H1 (cell line): ENCODE data around the gene ALK. TPM values are rescaled to one million over a fixed set of nuclear protein-coding genes. Genes with fewer than 3 reads are reported as not detected.

Experiments used
- CTCF ChIA-PET: fragments of 300-600 bp; sonication (Branson Sonifier 250); formaldehyde crosslinking; loops from one replicate; lab custom pipeline; 2021; ENCODE audit not compliant: partially characterized antibody; lab: Charles Lee
- POLR2A ChIA-PET: fragments of 300-600 bp; sonication (Branson Sonifier 250); formaldehyde crosslinking; loops from one replicate; lab custom pipeline; 2021; ENCODE audit warnings: inconsistent platforms; ENCODE audit not compliant: partially characterized antibody; lab: Charles Lee
- DNase-seq, 2 experiments: peaks; one replicate each; pipeline versions ENCODE4 v3.0.0 to v3.0.0-alpha.2; 2010 to 2022; ENCODE audit warnings: low spot score in 2 of 2, low read depth in 1 of 2, mixed read lengths in 1 of 2
- FAIRE-seq: peaks from 2 replicates; lab custom pipeline; 2011; peaks lifted over from hg19 to GRCh38; lab: Jason Lieb, UNC
- H2AFZ ChIP-seq: 2 replicates; pipeline ENCODE4 v1.8.1; 2012; ENCODE audit warnings: low read length, inconsistent platforms
- H2AK5ac ChIP-seq: 2 replicates; pipeline ENCODE4 v1.6.1; 2013; ENCODE audit warnings: low read depth, low read length
- H2BK120ac ChIP-seq: replicated peaks from 2 replicates; pipeline ENCODE3; 2013; ENCODE audit warnings: low read depth, low read length, inconsistent platforms
- H2BK12ac ChIP-seq: 2 replicates; pipeline ENCODE4 v1.6.1; 2013; ENCODE audit warnings: low read depth, low read length
- H2BK15ac ChIP-seq: 2 replicates; pipeline ENCODE4 v1.6.1; 2013; ENCODE audit warnings: low read length
- H2BK20ac ChIP-seq: 2 replicates; pipeline ENCODE4 v1.6.1; 2013; ENCODE audit warnings: low read length
- H2BK5ac ChIP-seq: 2 replicates; pipeline ENCODE4 v1.6.1; 2013; ENCODE audit warnings: low read depth, low read length
- H3K14ac ChIP-seq: 2 replicates; pipeline ENCODE4 v1.6.1; 2013; ENCODE audit warnings: inconsistent platforms; ENCODE audit not compliant: insufficient read length
- H3K18ac ChIP-seq: 2 replicates; pipeline ENCODE4 v1.6.1; 2013; ENCODE audit warnings: low read length; ENCODE audit errors: extremely low read depth
- H3K23ac ChIP-seq: 2 replicates; pipeline ENCODE4 v1.6.1; 2013; ENCODE audit warnings: inconsistent platforms; ENCODE audit not compliant: insufficient read length
- H3K23me2 ChIP-seq: 2 replicates; pipeline ENCODE4 v1.6.1; 2013; ENCODE audit warnings: low read depth, low read length
- H3K27ac ChIP-seq: 2 replicates; pipeline ENCODE4 v1.6.1; 2011; ENCODE audit warnings: low read depth, low read length, inconsistent platforms
- H3K27me3 ChIP-seq, 4 experiments: replicated peaks in 1 of 4; 1 replicate in 1 of 4; 2 replicates in 3 of 4; pipeline versions ENCODE4 v1.6.1 to v1.8.1; 2011 to 2013; ENCODE audit warnings: low read length in 3 of 4, mild to moderate bottlenecking in 3 of 4, inconsistent platforms in 2 of 4, mixed read lengths in 2 of 4, moderate library complexity in 1 of 4; ENCODE audit not compliant: control insufficient read depth in 3 of 4, insufficient read depth in 3 of 4; ENCODE audit errors: extremely low read depth in 1 of 4
- H3K36me3 ChIP-seq, 4 experiments: 2 replicates each; pipeline versions ENCODE4 v1.6.1 to v1.8.1; 2011 to 2013; ENCODE audit warnings: mild to moderate bottlenecking in 4 of 4, low read length in 3 of 4, moderate library complexity in 2 of 4, control low read depth in 1 of 4, inconsistent platforms in 1 of 4; ENCODE audit not compliant: insufficient read depth in 4 of 4, control insufficient read depth in 2 of 4
- H3K4ac ChIP-seq: replicated peaks from 2 replicates; pipeline ENCODE3; 2013; ENCODE audit warnings: low read length, low read depth, mixed read lengths, inconsistent platforms; ENCODE audit not compliant: insufficient read length
- H3K4me1 ChIP-seq, 4 experiments: replicated peaks in 1 of 4; 1 replicate in 1 of 4; 2 replicates in 3 of 4; pipeline versions ENCODE4 v1.6.1 to v1.8.1; 2011 to 2013; ENCODE audit warnings: low read length in 3 of 4, inconsistent platforms in 2 of 4, mixed read lengths in 1 of 4; ENCODE audit not compliant: insufficient read depth in 4 of 4, control insufficient read depth in 3 of 4
- H3K4me2 ChIP-seq, 2 experiments: 2 replicates each; pipeline versions ENCODE4 v1.6.1 to v1.8.1; 2011 to 2013; ENCODE audit warnings: low read depth in 2 of 2, low read length in 2 of 2, control low read depth in 1 of 2, inconsistent platforms in 1 of 2, mild to moderate bottlenecking in 1 of 2; ENCODE audit not compliant: insufficient read depth in 1 of 2
- H3K4me3 ChIP-seq, 4 experiments: fragments of 200-600, 300-600 bp in 1 of 4; sonication (generic), shearing (Covaris generic), sonication (Bioruptor Twin) in 1 of 4; 2 replicates each; pipeline versions ENCODE4 v1.5.1 to v1.8.1; 2011 to 2016; ENCODE audit warnings: low read length in 4 of 4, low read depth in 3 of 4, control low read depth in 2 of 4, inconsistent platforms in 2 of 4, mild to moderate bottlenecking in 2 of 4, mixed read lengths in 1 of 4, moderate library complexity in 1 of 4; ENCODE audit not compliant: insufficient read depth in 2 of 4; ENCODE audit errors: extremely low read depth in 1 of 4
- H3K56ac ChIP-seq: replicated peaks from 2 replicates; pipeline ENCODE3; 2013; ENCODE audit warnings: low read depth, mild to moderate bottlenecking, mixed read lengths, low read length, inconsistent platforms; ENCODE audit not compliant: insufficient read length
- H3K79me1 ChIP-seq: 2 replicates; pipeline ENCODE4 v1.6.1; 2013; ENCODE audit warnings: low read depth, low read length, control low read depth
- H3K79me2 ChIP-seq, 2 experiments: 2 replicates each; pipeline versions ENCODE4 v1.6.1 to v1.8.1; 2012 to 2013; ENCODE audit warnings: low read length in 2 of 2, mild to moderate bottlenecking in 2 of 2, inconsistent platforms in 1 of 2; ENCODE audit not compliant: insufficient read depth in 2 of 2, control insufficient read depth in 1 of 2
- H3K9ac ChIP-seq, 4 experiments: replicated peaks in 1 of 4; 1 replicate in 1 of 4; 2 replicates in 3 of 4; pipeline versions ENCODE4 v1.6.1 to v1.8.1; 2011 to 2013; ENCODE audit warnings: low read depth in 3 of 4, low read length in 3 of 4, control low read depth in 2 of 4, mild to moderate bottlenecking in 2 of 4, moderate library complexity in 2 of 4, inconsistent platforms in 1 of 4; ENCODE audit errors: extremely low read depth in 1 of 4
- H3K9me3 ChIP-seq, 2 experiments: 2 replicates each; pipeline versions ENCODE4 v1.6.1 to v1.8.1; 2012 to 2013; ENCODE audit warnings: mild to moderate bottlenecking in 2 of 2, moderate library complexity in 2 of 2, control low read depth in 1 of 2, inconsistent platforms in 1 of 2, low read depth in 1 of 2, low read length in 1 of 2, mixed read lengths in 1 of 2; ENCODE audit not compliant: insufficient read depth in 2 of 2
- H4K20me1 ChIP-seq, 2 experiments: replicated peaks in 1 of 2; 2 replicates each; pipeline versions ENCODE3 to v1.8.1; 2011 to 2013; ENCODE audit warnings: inconsistent platforms in 2 of 2, low read length in 2 of 2, mild to moderate bottlenecking in 1 of 2; ENCODE audit not compliant: insufficient read depth in 2 of 2, control insufficient read depth in 1 of 2
- H4K5ac ChIP-seq: 2 replicates; pipeline ENCODE4 v1.6.1; 2013; ENCODE audit warnings: low read length, low read depth, mixed read lengths, inconsistent platforms; ENCODE audit not compliant: insufficient read length
- H4K8ac ChIP-seq: 2 replicates; pipeline ENCODE4 v1.8.0; 2013; ENCODE audit warnings: mild to moderate bottlenecking, moderate library complexity, low read length, inconsistent platforms; ENCODE audit not compliant: insufficient read depth; ENCODE audit errors: extremely low read depth
- H4K91ac ChIP-seq: replicated peaks from 2 replicates; pipeline ENCODE3; 2013; ENCODE audit warnings: low read length, mixed read lengths, inconsistent platforms; ENCODE audit not compliant: insufficient read length
- CBX8 ChIP-seq: fragments of 300-800, 300-1000 bp; sonication (generic); IDR thresholded peaks from 2 replicates; pipeline ENCODE4 v1.7.1; 2016; ENCODE audit warnings: low read depth, low read length, borderline replicate concordance
- CHD2 ChIP-seq: IDR thresholded peaks from 2 replicates; pipeline ENCODE4 v1.6.1; 2012; ENCODE audit warnings: low read length, improper control_type of control experiment
- CREB1 ChIP-seq: IDR thresholded peaks from 2 replicates; pipeline ENCODE4 v1.6.1; 2012; ENCODE audit warnings: inconsistent platforms
- EGR1 ChIP-seq: IDR thresholded peaks from 2 replicates; pipeline ENCODE4 v1.6.1; 2011; ENCODE audit warnings: low read depth, low read length, borderline replicate concordance
- EP300 ChIP-seq, 2 experiments: IDR thresholded peaks; 1 replicate in 1 of 2; 2 replicates in 1 of 2; pipeline ENCODE4 v1.6.1; 2011 to 2012; ENCODE audit warnings: low read depth in 2 of 2, low read length in 2 of 2, mild to moderate bottlenecking in 2 of 2, borderline replicate concordance in 1 of 2, inconsistent platforms in 1 of 2, moderate library complexity in 1 of 2
- GTF2F1 ChIP-seq: IDR thresholded peaks from 2 replicates; pipeline ENCODE4 v1.6.1; 2012; ENCODE audit warnings: low read depth, low read length, improper control_type of control experiment, borderline replicate concordance
- PHF8 ChIP-seq: fragments of 200-600 bp; sonication (generic); conservative IDR thresholded peaks from 2 replicates; pipeline ENCODE4 v1.7.1; 2012; ENCODE audit warnings: low read depth, mild to moderate bottlenecking, inconsistent platforms, low read length, moderate library complexity
- POLR2A ChIP-seq, 2 experiments: IDR thresholded peaks; 1 replicate in 1 of 2; 2 replicates in 1 of 2; pipeline ENCODE4 v1.6.1; 2011; ENCODE audit warnings: low read depth in 2 of 2, low read length in 2 of 2, mild to moderate bottlenecking in 2 of 2; ENCODE audit errors: control extremely low read depth in 1 of 2
- POU5F1 ChIP-seq: IDR thresholded peaks from 2 replicates; pipeline ENCODE4 v1.6.1; 2011; ENCODE audit warnings: low read depth, mild to moderate bottlenecking, low read length, moderate library complexity
- SAP30 ChIP-seq: fragments of 300-600 bp; sonication (generic); IDR thresholded peaks from 2 replicates; pipeline ENCODE4 v1.7.1; 2012; ENCODE audit warnings: low read length, moderate library complexity, mild to moderate bottlenecking, inconsistent platforms; ENCODE audit not compliant: insufficient read depth, insufficient replicate concordance
- SP4 ChIP-seq: IDR thresholded peaks from 2 replicates; pipeline ENCODE4 v1.6.1; 2012; ENCODE audit warnings: low read length, inconsistent platforms
- SUZ12 ChIP-seq: fragments of 200-600 bp; sonication (generic); IDR thresholded peaks from 2 replicates; pipeline ENCODE4 v1.6.1; 2012; ENCODE audit warnings: mild to moderate bottlenecking, inconsistent platforms, low read length, moderate library complexity, mixed read lengths
- TEAD4 ChIP-seq: IDR thresholded peaks from 2 replicates; pipeline ENCODE4 v1.6.1; 2012; ENCODE audit warnings: low read depth, low read length, inconsistent platforms, mixed read lengths
- YY1 ChIP-seq: IDR thresholded peaks from 2 replicates; pipeline ENCODE4 v1.6.1; 2011; ENCODE audit warnings: low read depth, mild to moderate bottlenecking, low read length
- ZNF274 ChIP-seq: IDR thresholded peaks from 2 replicates; pipeline ENCODE4 v1.7.0; 2012; ENCODE audit warnings: low read length, borderline replicate concordance; ENCODE audit errors: extremely low read depth
- WGBS, 2 experiments: shearing (Covaris generic) in 1 of 2; methylation state at CpG; one replicate each; pipeline versions ENCODE4 v1.1.6 to v1.1.7; 2013 to 2015; ENCODE audit warnings: low lambda C conversion rate in 2 of 2, mixed read lengths in 2 of 2, inconsistent platforms in 1 of 2, low coverage in 1 of 2, missing lambda C conversion rate in 1 of 2; ENCODE audit not compliant: insufficient replicate concordance in 2 of 2, insufficient coverage in 1 of 2, insufficient read length in 1 of 2; ENCODE audit errors: extremely low coverage in 1 of 2, missing lambda C conversion rate in 1 of 2; 5-methylcytosine and 5-hydroxymethylcytosine counted together
- polyA plus RNA-seq, 7 experiments: library from polyadenylated mRNA; depleted of rRNA in 3 of 7; stranded (reverse) in 5 of 7; unstranded in 2 of 7; fragments of >200 nt in 5 of 7; fragments of 200-250 nt in 2 of 7; gene quantifications; 1 replicate in 5 of 7; 2 replicates in 1 of 7; 4 replicates in 1 of 7; pipeline versions ENCODE4 v1.2.1 to v1.2.3, GENCODE V29; 2011 to 2013; ENCODE audit warnings: missing spikeins in 2 of 7, mixed read lengths in 2 of 7
- total RNA-seq: library from RNA; stranded (reverse); fragmentation: NEBNext Ultra II Directional; extraction: Animal tissue kit (Norgen Biotek cat#: 25700); gene quantifications from 2 replicates; pipeline ENCODE4 v1.2.1, GENCODE V29; 2021

Gene ALK
- total and polyA plus RNA-seq, 2 of the 8 experiments (the other 6 are each of a cell fraction or from before 2014, with no cell fraction given) = 0.02 to 0.09 TPM

DNA sequence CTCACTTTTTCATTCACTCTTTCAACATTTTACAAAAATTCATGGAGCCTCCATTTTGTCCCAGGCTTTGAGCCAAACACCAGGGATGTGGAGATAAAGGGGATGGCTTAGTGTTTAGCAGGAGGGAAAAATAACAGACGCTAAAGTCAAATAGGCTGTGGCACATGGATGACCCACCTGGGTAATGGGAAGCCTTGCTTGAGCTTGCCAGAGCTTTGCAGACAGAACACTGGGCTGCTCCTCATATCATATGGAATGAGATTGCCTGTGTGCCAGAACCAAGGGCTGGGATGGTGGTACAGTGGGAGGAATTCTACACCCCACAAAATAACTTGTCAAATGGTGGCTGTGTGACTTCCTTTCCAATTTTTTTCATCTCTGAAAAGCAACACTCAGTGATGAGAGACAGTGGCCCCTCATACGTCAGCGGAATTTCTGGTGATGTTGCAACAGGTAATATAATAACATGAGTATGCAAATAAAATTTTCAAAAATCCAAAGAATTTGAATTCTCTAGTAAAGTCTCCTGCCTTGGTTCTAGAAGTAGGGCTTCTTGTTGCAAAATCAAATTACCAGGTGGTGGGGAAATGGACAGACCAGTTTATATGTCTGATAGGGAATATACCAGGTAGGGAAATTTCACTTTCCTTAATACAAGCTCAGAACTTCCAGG is 553.3 kb downstream of the ALK start:
- WGBS, 2 experiments = 87% methylated on average over 3 of the region's 3 CpGs; no CpG with 5 or more reads in 1 of the 2 experiments
- POLR2A ChIA-PET = no interaction called here
- TF ChIP-seq YY1 (no peak), POU5F1 (no peak), EP300 (IDR thresholded peaks at IDR 0.05; ENCODE audit: borderline replicate concordance in 1 of 2, low read depth in 2 of 2, low read length in 2 of 2) (no peak), SP4 (no peak), POLR2A (IDR thresholded peaks at IDR 0.05; ENCODE audit: control extremely low read depth in 1 of 2, low read depth in 2 of 2, low read length in 2 of 2) (no peak), PHF8 (no peak), ZNF274 (no peak), CREB1 (no peak), TEAD4 (no peak), CBX8 (no peak), EGR1 (no peak), SAP30 (no peak), SUZ12 (no peak), GTF2F1 (no peak), CHD2 (no peak)

More for the DNA sequence above, 553.3 kb downstream of the ALK start:
- FAIRE-seq = no peak
- Histone ChIP-seq H3K23ac (no peak overlapping the region), H2BK15ac (no peak overlapping the region), H3K36me3 (no peaks in the 10 kb centered on the region; a peak in 1 of 8 replicates), H3K9ac (no peak overlapping the region), H2BK20ac (no peak overlapping the region), H3K23me2 (no peaks in the 10 kb centered on the region; the same call in 1 of the 2 replicates), H4K20me1 (no peaks in the 10 kb centered on the region), H3K79me1 (no peaks in the 10 kb centered on the region), H4K8ac (no peak overlapping the region), H3K4me3 (no peak overlapping the region), H3K9me3 (no peaks in the 10 kb centered on the region; a peak in 1 of 4 replicates), H2AFZ (no peak overlapping the region), H3K56ac (no peak overlapping the region), H3K27me3 (no peaks in the 10 kb centered on the region), H2BK120ac (no peak overlapping the region), H4K91ac (no peak overlapping the region), H3K4me2 (no peak overlapping the region), H3K4me1 (no peaks in the 10 kb centered on the region), H3K4ac (peak overlapping the region; percentile 32), H2AK5ac (no peak overlapping the region), H2BK12ac (no peak overlapping the region), H3K27ac (no peak overlapping the region), H3K14ac (no peak overlapping the region), H3K18ac (no peak overlapping the region), H2BK5ac (no peak overlapping the region), H4K5ac (no peak overlapping the region), H3K79me2 (no peaks in the 10 kb centered on the region)
- CTCF ChIA-PET = interaction anchor here (0.7 to 0.9 kb wide), 2 partner anchors 12 to 31 kb away, joined by 3 read pairs; no protein-coding TSS in a partner anchor
- DNase-seq = no peak
